GM12878 (cell line): ENCODE results near the gene PODXL2. TPM values are rescaled to one million over a fixed set of nuclear protein-coding genes. Genes with fewer than 3 reads are reported as not detected.

ENCODE experiments used
- ATAC-seq: fragments of 200-7000 bp; cut with Tn5 transposase; 3 replicates; pipeline ENCODE4 v1.9.1; 2020; ENCODE audit warnings: mild to moderate bottlenecking, moderate library complexity
- BruUV-seq: library from RNA; stranded (reverse); fragments of 400-500 nt; replicated peaks from 2 replicates; lab custom pipeline; 2021; lab: Mats Ljungman, UMichigan
- CTCF ChIA-PET: fragments of 300-600 bp; sonication (Branson Sonifier 250); formaldehyde crosslinking; extraction: SDS; loops from one replicate; lab custom pipeline; 2021; ENCODE audit warnings: inconsistent platforms; lab: Yijun Ruan, JAX
- POLR2A ChIA-PET: fragments of 350-600 bp; formaldehyde crosslinking; extraction: SDS; loops from one replicate; lab custom pipeline; 2021; ENCODE audit warnings: inconsistent platforms; lab: Charles Lee
- RAD21 ChIA-PET: fragments of 300-600 bp; sonication (Branson Sonifier 250); formaldehyde crosslinking; loops from one replicate; lab custom pipeline; 2023; ENCODE audit warnings: antibody characterized with exemption; ENCODE audit not compliant: unreplicated experiment; lab: Charles Lee
- SMC1A ChIA-PET: fragments of 300-600 bp; sonication (Branson Sonifier 250); formaldehyde crosslinking; loops from one replicate; lab custom pipeline; 2023; ENCODE audit not compliant: unreplicated experiment, uncharacterized antibody; lab: Charles Lee
- DNase-seq: peaks from one replicate; pipeline ENCODE4 v3.0.0-alpha.2; 2011; ENCODE audit warnings: low read depth, low spot score
- FAIRE-seq: peaks from 3 replicates; lab custom pipeline; 2011; peaks lifted over from hg19 to GRCh38; lab: Jason Lieb, UNC
- H2AFZ ChIP-seq: 2 replicates; pipeline ENCODE4 v1.6.0; 2011; ENCODE audit warnings: low read depth, low read length, control low read depth; ENCODE audit not compliant: control insufficient read depth
- H3K27ac ChIP-seq: 2 replicates; pipeline ENCODE4 v1.5.1; 2011; ENCODE audit warnings: control low read depth; ENCODE audit not compliant: control insufficient read depth, insufficient read depth
- H3K27me3 ChIP-seq, 2 experiments: replicated peaks in 1 of 2; 2 replicates each; pipeline versions ENCODE4 v1.6.0 to v1.6.1; 2011; ENCODE audit warnings: low read length in 1 of 2; ENCODE audit not compliant: control insufficient read depth in 2 of 2, insufficient read depth in 2 of 2
- H3K36me3 ChIP-seq, 2 experiments: 2 replicates each; pipeline ENCODE4 v1.5.1; 2011; ENCODE audit warnings: low read length in 1 of 2; ENCODE audit not compliant: control insufficient read depth in 2 of 2, insufficient read depth in 2 of 2
- H3K4me1 ChIP-seq: 2 replicates; pipeline ENCODE4 v1.6.1; 2011; ENCODE audit warnings: mild to moderate bottlenecking, low read length, moderate library complexity, mixed read lengths; ENCODE audit not compliant: control insufficient read depth, insufficient read depth
- H3K4me2 ChIP-seq: 2 replicates; pipeline ENCODE4 v1.6.0; 2011; ENCODE audit warnings: control low read depth; ENCODE audit not compliant: control insufficient read depth, insufficient read depth
- H3K4me3 ChIP-seq: fragments of 200-600 bp; sonication (generic); 2 replicates; pipeline ENCODE4 v1.5.1; 2016
- H3K79me2 ChIP-seq: 2 replicates; pipeline ENCODE4 v1.6.0; 2011; ENCODE audit warnings: low read length; ENCODE audit not compliant: control insufficient read depth, insufficient read depth
- H3K9ac ChIP-seq: 2 replicates; pipeline ENCODE4 v1.8.0; 2011; ENCODE audit warnings: low read length, control low read depth, mixed read lengths; ENCODE audit not compliant: control insufficient read depth, insufficient read depth
- H3K9me3 ChIP-seq: replicated peaks from 3 replicates; pipeline ENCODE4 v1.5.1; 2011; ENCODE audit warnings: mild to moderate bottlenecking, low read length; ENCODE audit not compliant: control insufficient read depth, insufficient read depth
- H4K20me1 ChIP-seq: 2 replicates; pipeline ENCODE4 v1.6.0; 2011; ENCODE audit not compliant: control insufficient read depth, insufficient read depth
- BHLHE40 ChIP-seq, 2 experiments: fragments of 450-650 bp in 1 of 2; IDR thresholded peaks; 2 replicates each; pipeline ENCODE4 v1.6.1; 2011 to 2017; ENCODE audit warnings: low read depth in 2 of 2, borderline replicate concordance in 1 of 2, improper control_type of control experiment in 1 of 2, low read length in 1 of 2, mild to moderate bottlenecking in 1 of 2
- MEF2A ChIP-seq: IDR thresholded peaks from 2 replicates; pipeline ENCODE4 v1.6.1; 2011; ENCODE audit warnings: low read depth, mild to moderate bottlenecking, low read length, moderate library complexity; ENCODE audit not compliant: insufficient read depth
- PKNOX1 ChIP-seq: fragments of 450-650 bp; IDR thresholded peaks from 2 replicates; pipeline ENCODE4 v1.6.1; 2016; ENCODE audit warnings: mild to moderate bottlenecking
- RCOR1 ChIP-seq: conservative IDR thresholded peaks from 2 replicates; pipeline ENCODE4 v1.6.1; 2012; ENCODE audit warnings: low read depth, low read length, improper control_type of control experiment
- SMARCA5 ChIP-seq: fragments of 450-650 bp; IDR thresholded peaks from 2 replicates; pipeline ENCODE4 v1.6.1; 2017; ENCODE audit warnings: mild to moderate bottlenecking
- USF2 ChIP-seq: IDR thresholded peaks from 2 replicates; pipeline ENCODE4 v1.6.1; 2011; ENCODE audit warnings: low read depth, low read length, improper control_type of control experiment, borderline replicate concordance
- ZSCAN29 ChIP-seq: fragments of 450-650 bp; IDR thresholded peaks from 2 replicates; pipeline ENCODE4 v1.6.1; 2017; ENCODE audit warnings: mild to moderate bottlenecking, moderate library complexity
- WGBS: methylation state at CpG from one replicate; pipeline ENCODE4 v1.1.6; 2016; ENCODE audit warnings: low lambda C conversion rate; ENCODE audit not compliant: insufficient replicate concordance, insufficient coverage; ENCODE audit errors: missing lambda C conversion rate; 5-methylcytosine and 5-hydroxymethylcytosine counted together
- in situ Hi-C: fragments of 300-500 bp; cut with MboI; formaldehyde crosslinking; loops from 9 replicates; pipeline ENCODE4 v1.14.3; 2018; ENCODE audit warnings: mixed read lengths
- intact Hi-C: fragments of 100-400 bp; cut with micrococcal nuclease; formaldehyde crosslinking; loops from one replicate; pipeline ENCODE4 v1.14.2; 2022; ENCODE audit not compliant: unreplicated experiment
- polyA plus RNA-seq, 11 experiments: library from polyadenylated mRNA; depleted of rRNA in 4 of 11; unstranded in 6 of 11; stranded (reverse) in 5 of 11; fragments of >200 nt; fragmentation: Nextera tagmentation in 4 of 11; fragmentation: Illumina TruSeq in 1 of 11; extraction: Ambion mirVana in 4 of 11; extraction: Trizol in 1 of 11; gene quantifications; 1 replicate in 1 of 11; 2 replicates in 10 of 11; pipeline versions ENCODE4 v1.2.1 to v1.2.3, GENCODE V29; 2011 to 2016; ENCODE audit warnings: inconsistent platforms in 2 of 11, missing spikeins in 2 of 11, low read depth in 1 of 11
- total RNA-seq, 4 experiments: library from RNA; depleted of rRNA in 3 of 4; stranded (reverse); fragments of >200 nt in 3 of 4; fragmentation: Illumina TruSeq in 1 of 4; extraction: Trizol in 1 of 4; gene quantifications; 2 replicates each; pipeline versions ENCODE4 v1.2.1 to v1.2.3, GENCODE V29; 2013 to 2021

The PODXL2 gene
- total and polyA plus RNA-seq, 10 of the 15 experiments (the other 5 are each of a cell fraction or from before 2014, with no cell fraction given), result 0.03 to 24.4 (median 13.6) TPM; not detected in 2

GRCh38 chr3:127718916-127719290, 89.9 kb downstream of the PODXL2 start:
- no peak for DNase-seq
- H3K4me3 ChIP-seq, result no peak overlapping the region
- no peaks in the 10 kb centered on the region for H3K27me3 ChIP-seq
- no peak overlapping the region for H2AFZ ChIP-seq
- in situ Hi-C loops, result no loop called here
- H4K20me1 ChIP-seq, result no peaks in the 10 kb centered on the region
- ChIA-PET POLR2A (no interaction called here), SMC1A (no interaction called here), CTCF (no interaction called here)
- no TSS peak for BruUV-seq
- 69% methylated on average over 3 of the region's 3 CpGs for WGBS
- ATAC-seq, result no peak
- no peak overlapping the region for H3K9ac ChIP-seq
- H3K36me3 ChIP-seq, result peaks cover 39% of the 10 kb centered on the region in 2 experiments
- H3K4me2 ChIP-seq, result no peak overlapping the region
- no peak for TF ChIP-seq ZSCAN29
- TF ChIP-seq, all 136 proteins: peak for 0
- H3K4me1 ChIP-seq, result peaks cover 6% of the 10 kb centered on the region; the same call in 1 of the 2 replicates
- H3K9me3 ChIP-seq, result no peaks in the 10 kb centered on the region
- H3K27ac ChIP-seq, result no peak overlapping the region
- intact Hi-C loops, result no loop called here
- RAD21 ChIA-PET, result no interaction called here
- no peak for FAIRE-seq
- H3K79me2 ChIP-seq, result no peaks in the 10 kb centered on the region

GRCh38 chr3:127719369-127719768, 90.4 kb downstream of the PODXL2 start:
- Histone ChIP-seq H3K27ac (no peak overlapping the region), H3K9me3 (no peaks in the 10 kb centered on the region)
- RAD21 ChIA-PET, result no interaction called here
- TF ChIP-seq RCOR1 (no peak), PKNOX1 (no peak), BHLHE40 (IDR thresholded peaks at IDR 0.05; ENCODE audit: borderline replicate concordance in 1 of 2, low read depth in 2 of 2, low read length in 1 of 2) (no peak), SMARCA5 (no peak), MEF2A (no peak), USF2 (no peak)
- TF ChIP-seq, all 136 proteins: peak for 0
- Histone ChIP-seq H3K27me3 (no peaks in the 10 kb centered on the region), H2AFZ (no peak overlapping the region), H3K36me3 (peaks cover 35 to 39% of the 10 kb centered on the region in 2 experiments), H3K79me2 (peaks cover 4% of the 10 kb centered on the region), H3K9ac (no peak overlapping the region), H4K20me1 (no peaks in the 10 kb centered on the region), H3K4me2 (no peak overlapping the region), H3K4me3 (no peak overlapping the region), H3K4me1 (peaks cover 6% of the 10 kb centered on the region; the same call in 1 of the 2 replicates)
- in situ Hi-C loops (no loop called here), intact Hi-C loops (no loop called here)
- no peak for FAIRE-seq
- ATAC-seq, result no peak
- CTCF ChIA-PET, result no interaction called here
- SMC1A ChIA-PET, result no interaction called here
- WGBS, result 97% methylated on average over 8 of the region's 8 CpGs
- POLR2A ChIA-PET, result no interaction called here
- no peak for DNase-seq
- BruUV-seq, result no TSS peak
